Mesothelial cell of epicardium (in vitro differentiated cells): ENCODE data around the gene SEMA3F. TPM values are rescaled to one million over a fixed set of nuclear protein-coding genes. Genes with fewer than 3 reads are reported as not detected.

Experiments used
- DNase-seq, 2 experiments: peaks; one replicate each; pipeline ENCODE4 v3.0.0; 2021; ENCODE audit warnings: low spot score in 2 of 2; ENCODE audit not compliant: unreplicated experiment in 2 of 2
- H3K27ac Mint-ChIP-seq: 2 replicates; pipeline ENCODE4 v1.8.0; 2021; ENCODE audit warnings: mixed read lengths
- H3K27me3 Mint-ChIP-seq: 2 replicates; pipeline ENCODE4 v1.8.0; 2021; ENCODE audit warnings: low read depth, mixed read lengths
- H3K36me3 Mint-ChIP-seq: 2 replicates; pipeline ENCODE4 v1.8.0; 2021; ENCODE audit warnings: mixed read lengths
- H3K4me1 Mint-ChIP-seq: 2 replicates; pipeline ENCODE4 v1.8.0; 2021; ENCODE audit warnings: mixed read lengths
- H3K4me3 Mint-ChIP-seq: 2 replicates; pipeline ENCODE4 v1.8.0; 2021; ENCODE audit warnings: mild to moderate bottlenecking, moderate library complexity, mixed read lengths
- H3K9me3 Mint-ChIP-seq: 2 replicates; pipeline ENCODE4 v1.8.0; 2021; ENCODE audit warnings: mixed read lengths
- CTCF ChIP-seq: fragments of 200-600 bp; sonication (generic); IDR thresholded peaks from one replicate; pipeline ENCODE4 v1.5.0; 2021; ENCODE audit warnings: antibody characterized with exemption; ENCODE audit not compliant: unreplicated experiment
- total RNA-seq: library from RNA; stranded (reverse); gene quantifications from 3 replicates; pipeline ENCODE4 v1.2.1, GENCODE V29; 2021

Gene SEMA3F
- total RNA-seq, 1 donor from 2014 or later: 99.1 TPM

- Mint-ChIP-seq H3K4me3 (no peak overlapping the region), H3K27me3 (no peaks in the 10 kb centered on the region), H3K27ac (peak overlapping the region; percentile 63), H3K36me3 (no peaks in the 10 kb centered on the region), H3K4me1 (peaks cover 67% of the 10 kb centered on the region), H3K9me3 (no peaks in the 10 kb centered on the region)
- no peak for DNase-seq
- no peak for TF ChIP-seq CTCF
Observed at GRCh38 chr3:50147447-50147846, 7.7 kb upstream of the SEMA3F start.

- H3K36me3 Mint-ChIP-seq: no peaks in the 10 kb centered on the region
- H3K27ac Mint-ChIP-seq: peak overlapping the region; percentile 63
- no peaks in the 10 kb centered on the region for H3K9me3 Mint-ChIP-seq
Observed at GRCh38 chr3:50147861-50148260, 7.3 kb upstream of the SEMA3F start.

GRCh38 chr3:50150404-50150750 is 4.7 kb upstream of the SEMA3F start:
- Mint-ChIP-seq H3K27me3 (peaks cover 2% of the 10 kb centered on the region), H3K9me3 (no peaks in the 10 kb centered on the region), H3K27ac (peak overlapping the region; percentile 92), H3K4me1 (peaks cover 75% of the 10 kb centered on the region), H3K4me3 (peak overlapping the region; percentile 1), H3K36me3 (no peaks in the 10 kb centered on the region)
- no peak for TF ChIP-seq CTCF
- no peak for DNase-seq

More at GRCh38 chr3:50147861-50148260, 7.3 kb upstream of the SEMA3F start:
- H3K27me3 Mint-ChIP-seq: no peaks in the 10 kb centered on the region
- no peak overlapping the region for H3K4me3 Mint-ChIP-seq
- no peak for TF ChIP-seq CTCF
- H3K4me1 Mint-ChIP-seq: peaks cover 68% of the 10 kb centered on the region
- peak; percentile 54 to 69 for DNase-seq

- Mint-ChIP-seq H3K36me3 (no peaks in the 10 kb centered on the region), H3K27me3 (peaks cover 2% of the 10 kb centered on the region), H3K9me3 (no peaks in the 10 kb centered on the region), H3K4me3 (no peak overlapping the region), H3K27ac (peak overlapping the region; percentile 92), H3K4me1 (peaks cover 78% of the 10 kb centered on the region)
- peak; percentile 49 to 65 for DNase-seq
- no peak for TF ChIP-seq CTCF
Observed at GRCh38 chr3:50150863-50151686, 4.0 kb upstream of the SEMA3F start.

GRCh38 chr3:50151728-50152127 is 3.4 kb upstream of the SEMA3F start:
- Mint-ChIP-seq H3K36me3 (no peaks in the 10 kb centered on the region), H3K4me1 (peaks cover 78% of the 10 kb centered on the region), H3K27ac (peak overlapping the region; percentile 92), H3K27me3 (peaks cover 2% of the 10 kb centered on the region), H3K9me3 (no peaks in the 10 kb centered on the region), H3K4me3 (no peak overlapping the region)
- no peak for DNase-seq
- no peak for TF ChIP-seq CTCF
